UCSD-AML1 (cell line): ENCODE measurements around the gene KCNJ15.
"Not testable (repeated sequence)": the region's sequence is repeated elsewhere in the genome, so short reads cannot be mapped to it uniquely, and the experiment has no call there.

Experiments
- DNase-seq: peaks from one replicate; lab custom pipeline; 2025; ENCODE audit not compliant: unreplicated experiment; lab: John Stamatoyannopoulos, UW

KCNJ15 gene

GRCh38 chr21:38256599-38257302 lies at the start of gene KCNJ15:
Gene KCNJ15 (plus strand): TSS chr21:38256991. CDS start chr21:38299262, 42,271 bp downstream.
- no peak for DNase-seq

DNA sequence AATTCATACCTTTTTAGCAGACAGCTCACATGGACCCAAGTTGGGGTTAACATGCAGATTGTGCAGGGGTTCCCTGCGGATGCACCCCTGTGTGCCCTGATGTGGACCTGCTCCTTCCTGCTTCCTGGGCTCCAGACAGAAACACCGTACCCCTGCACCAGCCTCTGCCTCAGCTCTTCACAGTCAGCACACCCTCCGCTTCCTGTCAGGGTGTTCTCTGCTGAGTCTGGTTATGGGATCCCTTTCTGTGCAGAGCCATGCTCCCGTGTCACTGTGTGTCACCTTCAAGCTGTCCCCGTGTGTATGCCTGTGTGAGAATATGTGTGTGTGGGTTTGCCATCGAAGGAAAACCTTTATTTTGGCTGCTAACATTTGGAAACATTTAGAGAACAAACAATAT lies 48.7 kb upstream of the KCNJ15 start:
- DNase-seq, result peak; percentile 41

DNA sequence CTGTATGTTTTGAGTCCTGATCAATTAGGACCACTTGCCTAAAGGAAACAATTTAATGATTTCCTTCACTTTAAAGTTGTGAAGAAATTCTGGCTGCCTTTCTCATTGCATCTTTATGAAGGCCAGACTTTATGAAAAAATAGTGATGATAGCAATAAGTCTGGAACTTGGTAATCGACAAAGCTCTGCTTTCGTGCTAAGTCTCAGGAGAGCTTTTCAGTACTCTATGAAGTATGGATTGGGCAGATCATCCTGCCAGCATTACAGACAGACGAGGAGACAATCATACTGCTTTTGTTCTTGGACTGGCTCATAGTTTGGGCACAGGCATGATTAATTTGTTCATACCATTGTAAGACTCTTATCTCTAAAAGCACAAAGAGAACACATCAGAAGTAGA lies 45.5 kb upstream of the KCNJ15 start:
- DNase-seq, result no peak

DNA sequence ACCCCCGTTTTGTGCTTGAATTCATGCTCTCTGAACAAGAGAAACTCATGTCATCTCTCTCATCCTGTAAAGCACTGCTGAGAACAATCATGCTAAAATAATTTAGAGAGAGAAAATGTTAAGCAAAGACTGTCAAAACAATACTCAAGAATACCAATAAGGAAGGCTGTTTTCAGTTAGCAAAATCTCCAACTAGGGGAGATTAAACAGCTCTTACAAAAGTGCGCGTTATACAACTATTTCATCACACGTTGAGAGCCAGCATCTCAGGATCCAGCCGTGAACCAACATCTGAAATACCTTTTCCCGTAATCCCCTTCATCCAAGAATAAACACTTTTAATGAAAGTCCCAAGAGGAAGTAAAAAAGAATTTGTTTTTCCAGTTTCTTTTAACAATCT lies 44.1 kb upstream of the KCNJ15 start:
- DNase-seq, result no peak

DNA sequence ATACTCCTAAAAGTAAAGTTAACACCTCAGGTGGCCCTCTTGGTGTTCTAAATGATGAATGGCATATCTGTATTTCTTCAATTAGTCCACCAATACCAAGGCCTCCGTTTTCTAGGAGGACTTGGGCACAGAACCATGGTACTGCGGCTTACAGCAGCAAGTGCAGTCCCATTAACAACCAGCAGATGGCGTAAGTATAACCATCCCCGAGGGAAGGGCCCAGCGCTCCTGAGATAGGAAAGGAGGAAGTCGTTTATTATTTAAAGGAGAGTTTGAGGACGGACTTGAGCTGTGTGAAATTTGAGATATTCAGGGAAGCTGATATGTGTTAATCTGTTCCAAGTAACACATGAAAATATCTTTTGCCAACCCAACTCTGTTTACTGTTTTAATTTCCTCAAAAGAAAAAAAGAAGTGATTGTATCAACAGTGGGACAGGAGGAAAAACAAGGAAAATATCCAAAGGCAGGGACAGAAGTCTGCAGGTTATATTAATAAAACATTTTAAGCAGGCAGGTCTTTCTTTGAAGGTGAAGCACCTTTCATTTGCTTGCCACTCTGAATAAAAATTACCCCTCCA lies 37.7 kb upstream of the KCNJ15 start:
- DNase-seq, result peak; percentile 55

DNA sequence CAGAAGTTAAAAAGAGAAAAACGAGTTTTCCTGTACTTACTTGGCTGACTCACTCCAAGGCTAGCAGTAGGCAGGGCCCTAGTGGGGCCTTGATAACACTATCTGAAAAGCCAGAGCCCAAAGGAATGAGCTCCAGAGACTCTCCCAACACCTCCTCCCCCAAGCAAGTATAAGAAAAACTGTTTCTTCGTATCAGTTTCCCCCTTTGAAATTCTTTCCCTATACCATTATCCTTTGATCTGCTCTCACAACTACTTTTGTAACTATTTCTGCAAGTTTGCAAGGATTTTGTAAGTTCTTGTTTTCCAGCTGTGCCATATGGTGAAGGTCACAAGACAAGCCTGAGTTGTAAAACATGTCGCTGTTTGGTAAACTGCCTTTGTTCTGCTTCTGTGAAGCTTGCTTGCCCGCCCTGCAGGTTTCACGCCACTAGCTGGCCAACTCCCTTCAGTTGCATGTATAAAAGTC lies 36.5 kb upstream of the KCNJ15 start:
- no peak for DNase-seq

DNA sequence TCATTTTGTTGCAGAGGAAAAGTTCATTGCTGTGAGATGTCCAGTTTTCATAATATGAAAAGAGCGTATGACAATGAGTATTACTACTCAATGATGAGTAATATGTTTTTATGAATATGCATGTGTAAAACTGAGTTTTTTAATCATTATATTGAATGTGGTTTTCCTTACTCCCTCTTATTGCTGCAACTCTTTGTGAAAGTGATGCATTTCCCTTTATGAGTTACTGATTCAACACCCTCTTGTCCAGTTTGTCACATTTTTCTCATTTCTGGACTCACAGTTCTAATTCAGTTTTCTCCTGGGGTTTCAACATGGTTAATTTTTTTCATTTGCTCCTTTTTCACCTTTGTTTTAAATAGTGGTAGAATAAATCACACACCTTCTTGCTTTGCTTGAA lies 35.2 kb upstream of the KCNJ15 start:
- DNase-seq, result no peak

DNA sequence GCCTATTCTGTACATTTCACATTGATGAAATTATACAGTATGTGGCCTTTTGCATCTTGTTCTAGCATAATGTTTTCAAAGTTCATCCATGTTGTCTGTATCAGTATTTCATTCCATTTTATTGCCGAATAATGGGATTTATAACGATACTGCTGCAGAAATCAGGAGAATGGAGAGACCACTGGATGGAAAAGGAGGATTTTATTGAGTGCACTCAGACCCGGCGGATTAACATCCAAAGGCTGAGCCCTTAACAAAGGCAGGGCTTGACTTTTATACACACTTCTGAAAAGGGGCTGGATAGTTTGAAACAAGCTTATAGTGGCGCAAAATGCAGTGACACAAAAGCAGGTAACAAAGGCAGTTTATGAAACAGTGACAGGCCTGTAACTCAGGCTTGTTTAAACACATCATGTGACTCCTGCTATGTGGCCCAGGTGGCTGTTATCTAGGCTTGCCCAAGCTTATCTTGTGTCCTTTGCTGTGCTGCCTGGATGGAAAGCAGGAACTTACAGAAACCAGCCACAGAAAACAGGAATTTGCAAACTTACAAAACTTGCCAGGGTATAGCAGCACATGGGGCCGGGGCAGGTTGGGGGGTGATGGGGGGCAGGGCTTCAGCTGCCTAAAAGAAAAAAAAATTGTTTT lies 32.8 kb upstream of the KCNJ15 start:
- DNase-seq, result no peak

DNA sequence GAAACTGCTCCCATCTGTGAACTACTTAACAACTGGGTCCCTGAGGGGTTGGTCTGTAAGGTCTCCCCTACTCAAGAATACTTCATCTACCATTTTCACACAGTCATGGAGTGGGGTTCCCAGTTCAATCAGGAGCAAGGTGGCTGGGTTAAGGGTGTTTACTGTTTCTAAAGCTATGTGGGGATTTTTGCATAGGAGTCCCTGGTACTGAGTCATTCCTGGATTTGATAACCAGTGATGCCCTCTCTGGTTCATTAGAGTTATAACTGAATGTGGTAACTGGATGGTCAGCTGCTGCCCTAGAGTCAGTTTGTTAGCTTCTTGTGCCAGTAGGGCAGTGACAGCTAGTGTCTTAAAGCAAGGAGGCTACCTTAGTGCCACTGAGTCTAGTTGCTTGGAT lies 29.4 kb upstream of the KCNJ15 start:
- no peak for DNase-seq

DNA sequence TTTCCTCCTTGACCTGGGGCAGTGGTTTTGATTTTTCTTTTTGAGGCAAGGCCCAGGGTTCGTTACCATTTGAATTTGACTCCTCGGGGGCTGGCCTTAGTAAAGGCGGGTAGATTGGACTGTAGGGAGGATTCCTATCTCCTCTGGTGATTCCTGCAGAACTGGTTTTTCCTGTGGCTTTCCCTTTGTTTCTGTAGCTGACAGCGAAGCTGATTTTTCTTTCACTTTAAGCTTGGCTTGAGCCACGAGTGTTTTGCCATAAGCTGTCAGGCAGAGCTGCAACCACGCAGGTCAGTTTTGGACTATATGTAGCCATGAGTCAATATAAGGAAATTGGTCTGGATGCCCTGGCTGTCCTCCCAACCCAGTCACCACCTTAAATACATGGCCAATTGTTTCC lies 28.7 kb upstream of the KCNJ15 start:
- DNase-seq, result no peak

DNA sequence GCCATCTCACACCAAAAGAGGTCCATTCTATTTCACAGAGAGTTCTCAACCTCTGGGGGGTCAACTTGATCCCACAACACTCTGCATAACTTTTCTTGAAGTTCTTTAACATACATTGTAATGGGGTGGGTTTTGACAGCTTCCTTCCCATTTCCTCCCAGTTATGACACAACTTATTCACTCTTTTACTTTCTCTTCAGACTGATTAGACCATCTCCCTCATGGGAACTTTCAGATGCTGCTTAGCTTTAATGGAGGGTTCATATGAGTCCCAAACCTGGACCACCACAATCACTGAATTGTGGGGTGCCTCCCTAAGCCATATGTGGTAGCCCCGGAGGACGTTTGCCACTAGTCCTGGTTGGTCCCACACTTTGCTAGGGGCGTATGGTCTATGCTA lies 28.3 kb upstream of the KCNJ15 start:
- DNase-seq, result no peak

DNA sequence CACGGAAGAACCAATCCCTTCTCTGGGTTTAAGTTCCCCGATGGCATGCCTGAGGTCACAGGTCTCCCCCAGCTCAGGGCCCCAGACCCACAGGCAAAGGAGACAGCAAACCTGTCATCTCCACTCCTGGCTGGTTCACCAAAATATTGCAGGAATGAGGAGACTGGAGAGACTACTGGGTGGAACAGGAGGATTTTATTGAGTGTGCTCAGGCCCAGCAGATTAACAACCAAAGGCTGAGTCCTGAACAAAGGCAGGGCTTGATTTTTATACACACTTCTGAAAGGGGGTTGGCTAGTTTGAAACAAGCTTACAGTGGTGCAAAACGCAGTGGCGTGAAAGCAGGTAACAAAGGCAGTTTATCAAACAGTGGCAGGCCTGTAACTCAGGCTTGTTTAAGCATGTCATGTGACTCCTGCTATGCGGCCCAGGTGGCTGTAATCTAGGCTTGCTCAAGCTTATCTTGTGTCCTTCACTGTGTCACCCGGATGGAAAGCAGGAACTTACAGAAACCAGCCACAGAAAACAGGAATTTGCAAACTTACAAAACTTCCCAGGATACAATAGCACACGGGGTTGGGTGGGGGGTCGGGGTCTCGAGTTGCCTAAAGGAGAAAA lies 27.4 kb upstream of the KCNJ15 start:
- DNase-seq, result no peak

- DNase-seq, result no peak
Measured at GRCh38 chr21:38234395-38235142, 22.2 kb upstream of the KCNJ15 start.

DNA sequence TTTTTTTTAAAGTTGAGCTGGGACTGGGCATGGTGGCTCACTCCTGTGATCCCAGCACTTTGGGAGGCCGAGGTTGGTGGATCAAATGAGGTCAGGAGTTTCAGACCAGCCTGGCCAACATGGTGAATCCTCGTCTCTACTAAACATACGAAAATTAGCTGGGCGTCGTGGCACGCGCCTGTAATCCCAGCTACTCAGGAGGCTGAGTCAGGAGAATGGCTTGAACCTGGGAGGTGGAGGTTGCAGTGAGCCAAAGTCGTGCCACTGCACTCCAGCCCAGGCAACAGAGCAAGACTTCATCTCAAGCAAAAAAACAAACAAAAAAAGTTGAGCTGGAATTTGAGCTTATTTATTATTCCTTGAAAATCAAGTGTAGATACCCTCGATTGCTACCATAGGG lies 21.5 kb upstream of the KCNJ15 start:
- DNase-seq, result not testable (repeated sequence)

DNA sequence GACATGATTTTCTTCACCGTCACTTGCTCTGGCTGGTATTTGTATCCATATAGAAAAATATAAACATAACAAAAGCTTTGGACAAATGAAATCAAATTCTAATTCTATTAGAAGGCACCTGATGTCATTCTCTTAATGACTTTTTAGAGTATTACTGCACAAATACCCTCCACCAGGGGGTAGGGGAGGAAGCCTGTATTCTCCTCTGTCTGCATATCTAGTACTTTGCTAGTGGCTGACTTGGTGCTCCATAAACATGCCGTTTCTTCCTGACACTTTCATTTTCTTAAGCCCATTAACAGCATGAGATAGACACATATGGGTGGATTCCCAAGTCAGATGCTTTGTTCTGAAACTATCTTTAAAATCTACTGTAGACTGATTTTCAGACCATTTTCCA lies 20.6 kb upstream of the KCNJ15 start:
- DNase-seq, result no peak

GRCh38 chr21:38239672-38240071 lies 17.1 kb upstream of the KCNJ15 start:
- no peak for DNase-seq

DNA sequence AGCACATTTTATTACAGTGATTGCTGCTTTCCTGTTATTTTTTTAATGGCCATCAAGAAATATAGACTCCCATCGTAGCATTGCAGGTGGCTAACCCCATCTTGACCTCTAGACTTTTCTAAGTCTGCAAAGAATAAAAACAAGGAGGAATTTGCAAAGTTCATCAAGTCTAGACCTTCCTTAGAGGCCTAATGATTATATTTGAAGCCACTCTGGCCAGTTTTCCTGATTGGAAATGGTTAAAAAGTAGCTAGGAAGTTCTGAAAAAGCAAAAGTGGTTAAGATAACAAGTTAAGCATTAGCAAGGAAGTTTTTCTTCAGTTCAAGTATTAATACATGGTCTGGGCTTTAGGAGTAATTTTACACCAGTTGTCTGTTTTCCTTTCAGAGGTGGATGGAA lies 16.7 kb upstream of the KCNJ15 start:
- no peak for DNase-seq

- DNase-seq, result no peak
Measured at GRCh38 chr21:38241029-38241740, 15.6 kb upstream of the KCNJ15 start.

DNA sequence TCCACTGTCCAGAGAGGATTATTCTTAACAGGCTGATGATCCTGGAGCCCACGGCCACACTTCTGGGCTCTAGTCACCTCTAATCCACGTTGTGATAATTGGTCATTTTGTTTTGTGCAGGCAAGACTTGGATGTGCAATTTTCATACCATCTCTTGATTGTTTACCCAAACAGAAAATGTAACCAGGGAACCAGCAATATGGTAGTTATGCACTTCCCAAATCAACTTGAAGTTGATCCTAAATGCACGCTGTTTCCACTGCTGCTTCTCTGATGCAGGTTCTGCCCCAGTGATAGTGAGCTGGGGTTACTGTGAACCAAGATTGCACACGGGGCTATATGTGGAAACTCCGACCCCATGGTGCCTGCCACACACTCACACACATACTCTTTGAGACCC lies 14.7 kb upstream of the KCNJ15 start:
- no peak for DNase-seq

- no peak for DNase-seq
Measured at GRCh38 chr21:38243732-38244406, 12.9 kb upstream of the KCNJ15 start.
